VCaP (cell line): ENCODE measurements around the gene PBX2.

Experiments used
- H3K27ac ChIP-seq: fragments of 450-650 bp; 2 replicates; pipeline ENCODE4 v1.5.1; 2017
- CTCF ChIP-seq: fragments of 450-650 bp; conservative IDR thresholded peaks from 2 replicates; pipeline ENCODE4 v1.5.1; 2017; ENCODE audit warnings: mild to moderate bottlenecking, moderate library complexity

The PBX2 gene

DNA sequence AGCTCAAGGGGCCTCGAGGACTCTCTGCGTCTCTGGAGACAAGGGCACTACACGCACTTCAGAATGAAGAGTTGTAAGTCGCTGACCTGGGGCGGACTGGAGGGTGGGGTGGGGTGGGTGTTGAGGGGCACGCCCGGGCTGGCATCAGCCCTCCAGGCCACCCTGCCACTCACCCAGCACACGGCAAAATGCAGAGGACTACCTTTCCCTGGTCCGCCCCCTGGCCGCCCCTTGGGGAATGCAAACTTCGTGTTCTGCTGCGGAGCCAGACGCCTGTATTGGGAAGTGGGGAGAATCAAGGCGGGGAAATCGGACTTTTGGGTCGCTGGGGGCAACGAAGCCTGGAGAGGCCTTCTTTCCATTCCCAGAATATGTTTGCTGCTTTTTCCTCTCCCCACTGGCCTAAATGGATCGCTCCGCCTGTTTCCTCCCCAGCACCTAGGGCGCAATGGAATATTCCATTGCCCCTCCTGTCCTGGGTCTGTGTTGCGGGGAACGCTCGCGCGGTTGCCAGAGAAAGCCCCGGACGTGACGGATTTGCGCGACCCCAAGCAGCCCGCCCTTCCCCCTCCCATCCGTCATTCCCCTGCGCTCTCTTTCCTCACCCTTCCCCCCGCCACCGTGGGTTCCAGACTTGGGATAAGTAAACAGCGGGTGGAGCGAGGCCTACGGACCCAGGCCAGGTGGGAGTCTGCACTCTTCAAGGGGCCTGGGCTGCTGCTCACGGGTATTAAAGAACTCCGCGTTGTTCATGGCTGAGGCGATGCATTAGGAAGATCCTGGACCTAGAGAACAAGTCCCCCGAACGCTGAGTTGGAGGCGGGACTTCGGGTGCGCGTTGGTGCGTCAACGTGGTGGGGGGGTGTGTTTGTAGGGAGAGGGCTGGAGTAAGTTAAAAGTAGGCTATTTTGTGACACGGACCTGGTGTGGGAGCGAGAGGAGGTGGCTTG, 36.2 kb downstream of the PBX2 start, which contains the start of gene PPT2:
Gene PPT2 (plus strand): TSS at position 578 of the 950 bp plus-strand sequence. CDS start 454 bp downstream, outside the sequence.
- TF ChIP-seq CTCF: no peak
- peak within 1 kb of the TSS; percentile 89 for H3K27ac ChIP-seq

DNA sequence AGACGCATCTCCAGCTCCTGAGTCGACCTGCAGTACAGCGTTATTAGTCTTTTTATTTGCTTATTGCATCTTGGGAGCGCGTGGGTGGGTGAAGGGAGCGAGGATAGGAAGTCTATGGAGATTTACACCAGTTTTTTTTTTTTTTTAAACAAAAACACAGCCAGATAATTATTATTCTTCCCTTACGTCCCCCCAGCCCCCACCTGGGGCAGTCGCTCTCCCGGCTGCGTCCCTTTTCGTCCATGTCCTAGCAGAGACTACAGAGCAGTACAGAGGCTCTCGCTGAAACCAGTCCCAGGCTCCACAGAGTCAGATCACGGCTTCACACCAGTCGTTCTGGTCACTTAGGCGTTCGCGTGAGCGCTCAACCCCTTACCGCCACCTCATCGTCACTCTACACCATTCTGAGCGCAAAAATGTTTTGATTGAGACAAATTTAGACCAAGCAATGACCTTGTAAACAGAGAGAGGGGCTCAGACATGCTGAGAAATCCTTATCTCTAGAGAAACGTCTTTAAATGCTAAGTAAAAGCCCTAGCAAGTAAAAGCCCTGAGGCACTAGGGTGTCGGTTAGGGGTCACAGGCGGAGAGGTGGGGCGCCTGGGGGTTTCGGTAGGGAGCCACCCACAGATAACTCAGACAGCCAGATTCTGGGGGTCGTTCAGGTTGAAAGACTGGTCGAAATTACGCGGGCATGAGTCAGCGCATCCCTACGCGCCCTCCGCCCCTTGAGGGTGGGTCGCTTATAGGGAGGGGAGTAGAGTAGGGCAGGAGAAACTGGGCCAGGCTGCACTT, 37.0 kb downstream of the PBX2 start:
- no peak for TF ChIP-seq CTCF
- H3K27ac ChIP-seq: peak overlapping the region; percentile 89

- H3K27ac ChIP-seq: no peak within 1 kb of the TSS
- TF ChIP-seq CTCF: no peak
Measured at GRCh38 chr6:32151863-32152768, 37.9 kb downstream of the PBX2 start, which contains the start of gene PRRT1. Gene PRRT1 (minus strand): TSS chr6:32151939. CDS start chr6:32151827, 112 bp downstream.

GRCh38 chr6:32151181-32151862, 38.7 kb downstream of the PBX2 start:
- no peak for TF ChIP-seq CTCF
- no peak overlapping the region for H3K27ac ChIP-seq

- TF ChIP-seq CTCF: no peak
- H3K27ac ChIP-seq: no peak overlapping the region
Measured at GRCh38 chr6:32149932-32150870, 39.8 kb downstream of the PBX2 start.
